Nephron (organoid): ENCODE results near the gene VWA8.
A peak's percentile ranks its signal among the peaks of the same experiment; 100 is the strongest.

Experiments
- H3K27ac Mint-ChIP-seq, 3 experiments: 2 replicates each; pipeline ENCODE4 v1.8.0; 2020; ENCODE audit warnings: mixed read lengths in 3 of 3, mild to moderate bottlenecking in 2 of 3, moderate library complexity in 1 of 3
- H3K27me3 Mint-ChIP-seq: 2 replicates; pipeline ENCODE4 v1.8.0; 2021; ENCODE audit warnings: low read depth, mild to moderate bottlenecking, moderate library complexity, mixed read lengths
- H3K36me3 Mint-ChIP-seq: 2 replicates; pipeline ENCODE4 v1.8.0; 2020; ENCODE audit warnings: low read depth, mixed read lengths
- H3K4me1 Mint-ChIP-seq: 2 replicates; pipeline ENCODE4 v1.8.0; 2020; ENCODE audit warnings: mixed read lengths
- H3K4me3 Mint-ChIP-seq, 3 experiments: 2 replicates each; pipeline ENCODE4 v1.8.0; 2020; ENCODE audit warnings: mild to moderate bottlenecking in 3 of 3, mixed read lengths in 3 of 3, moderate library complexity in 2 of 3
- H3K9me3 Mint-ChIP-seq: 2 replicates; pipeline ENCODE4 v1.8.0; 2020; ENCODE audit warnings: mixed read lengths
- TF ChIP-seq, protein P1 (sequence below), 3 experiments: fragments of 200-600 bp; sonication (generic); IDR thresholded peaks; one replicate each; pipeline ENCODE4 v1.5.0; 2021; ENCODE audit warnings: antibody characterized with exemption in 3 of 3; ENCODE audit not compliant: unreplicated experiment in 3 of 3

VWA8 gene

GRCh38 chr13:41682001-41682400 lies 278.9 kb downstream of the VWA8 start:
- TF ChIP-seq, protein P1, sequence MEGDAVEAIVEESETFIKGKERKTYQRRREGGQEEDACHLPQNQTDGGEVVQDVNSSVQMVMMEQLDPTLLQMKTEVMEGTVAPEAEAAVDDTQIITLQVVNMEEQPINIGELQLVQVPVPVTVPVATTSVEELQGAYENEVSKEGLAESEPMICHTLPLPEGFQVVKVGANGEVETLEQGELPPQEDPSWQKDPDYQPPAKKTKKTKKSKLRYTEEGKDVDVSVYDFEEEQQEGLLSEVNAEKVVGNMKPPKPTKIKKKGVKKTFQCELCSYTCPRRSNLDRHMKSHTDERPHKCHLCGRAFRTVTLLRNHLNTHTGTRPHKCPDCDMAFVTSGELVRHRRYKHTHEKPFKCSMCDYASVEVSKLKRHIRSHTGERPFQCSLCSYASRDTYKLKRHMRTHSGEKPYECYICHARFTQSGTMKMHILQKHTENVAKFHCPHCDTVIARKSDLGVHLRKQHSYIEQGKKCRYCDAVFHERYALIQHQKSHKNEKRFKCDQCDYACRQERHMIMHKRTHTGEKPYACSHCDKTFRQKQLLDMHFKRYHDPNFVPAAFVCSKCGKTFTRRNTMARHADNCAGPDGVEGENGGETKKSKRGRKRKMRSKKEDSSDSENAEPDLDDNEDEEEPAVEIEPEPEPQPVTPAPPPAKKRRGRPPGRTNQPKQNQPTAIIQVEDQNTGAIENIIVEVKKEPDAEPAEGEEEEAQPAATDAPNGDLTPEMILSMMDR (IDR thresholded peaks at IDR 0.05; ENCODE audit: unreplicated experiment in 3 of 3) = no peak
- Mint-ChIP-seq H3K4me1 (peaks cover 21% of the 10 kb centered on the region), H3K4me3 (no peak overlapping the region), H3K27me3 (no peaks in the 10 kb centered on the region), H3K36me3 (peaks cover 55% of the 10 kb centered on the region), H3K9me3 (no peaks in the 10 kb centered on the region), H3K27ac (no peak overlapping the region)

GRCh38 chr13:41681587-41681986 lies 279.3 kb downstream of the VWA8 start:
- H3K27me3 Mint-ChIP-seq = no peaks in the 10 kb centered on the region
- H3K4me1 Mint-ChIP-seq = peaks cover 21% of the 10 kb centered on the region
- no peak overlapping the region for H3K4me3 Mint-ChIP-seq
- H3K27ac Mint-ChIP-seq = no peak overlapping the region
- TF ChIP-seq, protein P1 (IDR thresholded peaks at IDR 0.05; ENCODE audit: unreplicated experiment in 3 of 3) = no peak
- peaks cover 52% of the 10 kb centered on the region for H3K36me3 Mint-ChIP-seq
- no peaks in the 10 kb centered on the region for H3K9me3 Mint-ChIP-seq

DNA sequence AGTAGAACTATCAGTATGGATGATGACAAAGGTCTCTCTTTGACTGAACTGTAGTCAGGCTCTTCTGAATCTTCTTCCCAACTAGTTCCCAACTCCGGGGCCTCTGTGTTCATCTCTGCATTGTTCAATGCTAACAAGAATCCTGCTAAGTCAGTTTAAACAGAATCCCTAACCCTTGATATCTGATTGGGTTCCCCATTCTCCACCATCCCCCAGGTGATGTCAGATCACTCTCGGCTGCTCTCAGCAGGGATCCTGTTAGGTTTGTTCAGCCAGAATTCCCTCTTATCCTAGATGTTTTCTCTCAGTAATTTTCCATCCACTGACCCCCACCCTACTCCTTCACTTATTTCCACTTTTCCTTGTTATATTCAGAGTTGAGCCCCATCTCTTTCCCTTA lies 280.0 kb downstream of the VWA8 start:
- TF ChIP-seq, protein P1 (IDR thresholded peaks at IDR 0.05; ENCODE audit: unreplicated experiment in 3 of 3) = no peak
- peaks cover 21% of the 10 kb centered on the region for H3K4me1 Mint-ChIP-seq

GRCh38 chr13:41678848-41679247 lies 282.1 kb downstream of the VWA8 start:
- TF ChIP-seq, protein P1 (IDR thresholded peaks at IDR 0.05; ENCODE audit: unreplicated experiment in 3 of 3) = no peak
- Mint-ChIP-seq H3K27ac (peak overlapping the region; percentile 88 to 95 (median 92)), H3K27me3 (no peaks in the 10 kb centered on the region), H3K4me3 (no peak overlapping the region), H3K36me3 (peaks cover 32% of the 10 kb centered on the region), H3K4me1 (peaks cover 31% of the 10 kb centered on the region), H3K9me3 (no peaks in the 10 kb centered on the region)

More for the DNA sequence above, 280.0 kb downstream of the VWA8 start:
- Mint-ChIP-seq H3K36me3 (peaks cover 45% of the 10 kb centered on the region), H3K27ac (peak overlapping the region in 1 of 3 experiments; percentile 9), H3K27me3 (no peaks in the 10 kb centered on the region), H3K4me3 (no peak overlapping the region), H3K9me3 (no peaks in the 10 kb centered on the region)

GRCh38 chr13:41678249-41678648 lies 282.7 kb downstream of the VWA8 start:
- TF ChIP-seq, protein P1 (IDR thresholded peaks at IDR 0.05; ENCODE audit: unreplicated experiment in 3 of 3) = no peak
- H3K9me3 Mint-ChIP-seq = no peaks in the 10 kb centered on the region
- H3K36me3 Mint-ChIP-seq = peaks cover 26% of the 10 kb centered on the region
- no peaks in the 10 kb centered on the region for H3K27me3 Mint-ChIP-seq
- no peak overlapping the region for H3K4me3 Mint-ChIP-seq
- H3K4me1 Mint-ChIP-seq = peaks cover 37% of the 10 kb centered on the region
- peak overlapping the region; percentile 88 to 95 (median 92) for H3K27ac Mint-ChIP-seq

- Mint-ChIP-seq H3K9me3 (no peaks in the 10 kb centered on the region), H3K4me3 (no peak overlapping the region), H3K27me3 (no peaks in the 10 kb centered on the region), H3K27ac (no peak overlapping the region), H3K4me1 (peaks cover 41% of the 10 kb centered on the region), H3K36me3 (peaks cover 1% of the 10 kb centered on the region)
- TF ChIP-seq, protein P1 (IDR thresholded peaks at IDR 0.05; ENCODE audit: unreplicated experiment in 3 of 3) = no peak
Observed at GRCh38 chr13:41675306-41675705, 285.6 kb downstream of the VWA8 start.
